Right lobe of liver (tissue), 4 donors: ENCODE data around the gene TNXB.
"Not testable (repeated sequence)": the region's sequence is repeated elsewhere in the genome, so short reads cannot be mapped to it uniquely, and the experiment has no call there.

Source experiments
- CTCF ChIP-seq, 4 donors: fragments of 200-600 bp in 3 of 4; fragments of 450-650 bp in 1 of 4; IDR thresholded peaks; one replicate each; pipeline versions ENCODE4 v1.5.1 to v1.8.0; 2016 to 2022; ENCODE audit warnings: antibody characterized with exemption in 4 of 4, mild to moderate bottlenecking in 2 of 4
- POLR2A ChIP-seq: fragments of 450-650 bp; IDR thresholded peaks from one replicate; pipeline ENCODE4 v1.6.1; 2017; ENCODE audit warnings: antibody characterized with exemption, mild to moderate bottlenecking
- donor health status: DM: no; HTN: no; CAD: no.
- donor health status: DM: no; HTN: no; CAD: no.
- donor health status: DM: no; HTN: yes; CAD: no.

GRCh38 chr6:32003301-32003700 is 105.8 kb downstream of the TNXB start:
- not testable (repeated sequence) for TF ChIP-seq POLR2A; CTCF (IDR thresholded peaks at IDR 0.05)
